K562 treated with DMSO at 1 percent for 12 hours (cell line): Measurements from ENCODE around the gene POMT1. TPM values are rescaled to one million over a fixed set of nuclear protein-coding genes. Genes with fewer than 3 reads are reported as not detected.

Experiments used
- total RNA-seq: library from RNA; unstranded; fragments of 300-600 nt; gene quantifications from 2 replicates; pipeline ENCODE4 v1.2.3, GENCODE V29; 2022; ENCODE audit not compliant: insufficient read depth

POMT1 gene
- total RNA-seq, result 23.3 and 37.0 TPM in 2 replicates

GRCh38 chr9:131502781-131503625 lies at the start of gene POMT1:
TSS of gene POMT1 (plus strand) at chr9:131502918. CDS start at chr9:131504219, 1,301 bp downstream.

GRCh38 chr9:131530920-131531832 lies 28.5 kb downstream of the POMT1 start, which contains the start of gene UCK1:
TSS of gene UCK1 (minus strand) at chr9:131531263. CDS start at chr9:131531174, 89 bp downstream.

GRCh38 chr9:131545003-131545785 lies 42.5 kb downstream of the POMT1 start, which contains the start of gene PRRT1B:
TSS of gene PRRT1B (plus strand) at chr9:131545523. CDS start at chr9:131545616, 93 bp downstream.

Other genes starting within 250 kb of the POMT1 start
- gene FAM78A, start 226.4 kb upstream of the POMT1 start, total RNA-seq, result 39.4 and 85.9 TPM in 2 replicates
- gene PLPP7, start 213.2 kb upstream of the POMT1 start, total RNA-seq, result 2.1 and 2.4 TPM in 2 replicates
- 15.1 and 56.6 TPM in 2 replicates for gene PRRC2B, start 108.8 kb upstream of the POMT1 start, total RNA-seq
- 32.5 and 34.8 TPM in 2 replicates for gene UCK1, start 28.3 kb downstream of the POMT1 start, total RNA-seq
- not detected in 2 replicates for gene PRRT1B, start 42.6 kb downstream of the POMT1 start, total RNA-seq
- gene RAPGEF1, start 237.2 kb downstream of the POMT1 start, total RNA-seq, result 14.7 and 43.8 TPM in 2 replicates